Activated gamma-delta T cell treated with Interleukin-2 at 50 U/mL for 16 hours (primary cell): Measurements from ENCODE around the gene NCAPD3.
A peak's percentile ranks its signal among the peaks of the same experiment; 100 is the strongest.
"Not testable (repeated sequence)": the region's sequence is repeated elsewhere in the genome, so short reads cannot be mapped to it uniquely, and the experiment has no call there.

Experiments
- DNase-seq: peaks from one replicate; pipeline ENCODE4 v3.0.0-alpha.2; 2020

NCAPD3 gene, protein sequence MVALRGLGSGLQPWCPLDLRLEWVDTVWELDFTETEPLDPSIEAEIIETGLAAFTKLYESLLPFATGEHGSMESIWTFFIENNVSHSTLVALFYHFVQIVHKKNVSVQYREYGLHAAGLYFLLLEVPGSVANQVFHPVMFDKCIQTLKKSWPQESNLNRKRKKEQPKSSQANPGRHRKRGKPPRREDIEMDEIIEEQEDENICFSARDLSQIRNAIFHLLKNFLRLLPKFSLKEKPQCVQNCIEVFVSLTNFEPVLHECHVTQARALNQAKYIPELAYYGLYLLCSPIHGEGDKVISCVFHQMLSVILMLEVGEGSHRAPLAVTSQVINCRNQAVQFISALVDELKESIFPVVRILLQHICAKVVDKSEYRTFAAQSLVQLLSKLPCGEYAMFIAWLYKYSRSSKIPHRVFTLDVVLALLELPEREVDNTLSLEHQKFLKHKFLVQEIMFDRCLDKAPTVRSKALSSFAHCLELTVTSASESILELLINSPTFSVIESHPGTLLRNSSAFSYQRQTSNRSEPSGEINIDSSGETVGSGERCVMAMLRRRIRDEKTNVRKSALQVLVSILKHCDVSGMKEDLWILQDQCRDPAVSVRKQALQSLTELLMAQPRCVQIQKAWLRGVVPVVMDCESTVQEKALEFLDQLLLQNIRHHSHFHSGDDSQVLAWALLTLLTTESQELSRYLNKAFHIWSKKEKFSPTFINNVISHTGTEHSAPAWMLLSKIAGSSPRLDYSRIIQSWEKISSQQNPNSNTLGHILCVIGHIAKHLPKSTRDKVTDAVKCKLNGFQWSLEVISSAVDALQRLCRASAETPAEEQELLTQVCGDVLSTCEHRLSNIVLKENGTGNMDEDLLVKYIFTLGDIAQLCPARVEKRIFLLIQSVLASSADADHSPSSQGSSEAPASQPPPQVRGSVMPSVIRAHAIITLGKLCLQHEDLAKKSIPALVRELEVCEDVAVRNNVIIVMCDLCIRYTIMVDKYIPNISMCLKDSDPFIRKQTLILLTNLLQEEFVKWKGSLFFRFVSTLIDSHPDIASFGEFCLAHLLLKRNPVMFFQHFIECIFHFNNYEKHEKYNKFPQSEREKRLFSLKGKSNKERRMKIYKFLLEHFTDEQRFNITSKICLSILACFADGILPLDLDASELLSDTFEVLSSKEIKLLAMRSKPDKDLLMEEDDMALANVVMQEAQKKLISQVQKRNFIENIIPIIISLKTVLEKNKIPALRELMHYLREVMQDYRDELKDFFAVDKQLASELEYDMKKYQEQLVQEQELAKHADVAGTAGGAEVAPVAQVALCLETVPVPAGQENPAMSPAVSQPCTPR (N-terminal part only)

DNA sequence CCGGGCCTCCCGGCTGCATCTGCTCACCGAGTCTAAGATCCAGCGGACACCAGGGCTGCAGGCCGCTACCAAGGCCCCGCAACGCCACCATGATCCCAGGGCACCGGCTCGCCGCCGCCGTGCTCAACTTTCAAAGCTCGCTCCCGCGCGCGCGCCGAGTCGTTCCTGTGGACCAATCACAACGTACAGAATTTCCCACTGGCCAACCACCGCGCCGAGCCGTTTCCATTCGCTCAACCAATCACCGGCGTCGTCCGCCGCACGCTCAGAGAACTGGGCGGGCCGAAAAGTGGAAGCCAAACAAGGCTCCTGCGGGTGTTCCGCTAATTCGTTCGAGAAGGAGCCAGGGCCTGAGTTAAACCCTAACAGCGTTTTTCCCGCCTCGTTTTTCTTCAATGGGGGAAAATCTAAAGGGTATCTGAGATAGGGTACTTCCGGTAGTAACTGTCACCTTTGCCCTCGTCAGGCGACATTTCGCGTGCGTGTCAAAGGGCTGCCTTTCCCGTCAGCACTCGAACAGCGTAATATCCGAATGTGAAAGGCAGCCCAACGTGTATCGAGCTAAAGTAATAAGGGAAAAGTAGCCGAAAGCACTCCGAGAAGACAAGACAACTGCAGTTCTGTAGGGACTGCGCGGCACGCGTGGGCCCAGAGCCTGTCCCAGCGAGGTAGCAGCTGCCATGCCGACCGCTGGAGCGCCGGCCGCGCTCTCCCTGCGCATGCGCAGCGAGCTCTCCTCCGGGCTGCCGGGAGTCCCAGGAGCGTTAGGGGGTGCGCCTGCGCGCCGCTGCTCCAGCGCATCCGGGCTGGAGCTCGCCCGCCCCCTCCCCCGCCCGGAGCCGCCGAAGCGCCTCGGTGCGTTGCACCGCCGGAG lies at the start of gene NCAPD3, which contains the start of gene VPS26B:
TSS of gene NCAPD3 (minus strand) at position 132 of the 874 bp plus-strand sequence. CDS start at position 91, 41 bp downstream.
TSS of gene VPS26B (plus strand) at position 836 of the 874 bp plus-strand sequence. CDS start 452 bp downstream, outside the sequence.
- DNase-seq: peak; percentile 94

DNA sequence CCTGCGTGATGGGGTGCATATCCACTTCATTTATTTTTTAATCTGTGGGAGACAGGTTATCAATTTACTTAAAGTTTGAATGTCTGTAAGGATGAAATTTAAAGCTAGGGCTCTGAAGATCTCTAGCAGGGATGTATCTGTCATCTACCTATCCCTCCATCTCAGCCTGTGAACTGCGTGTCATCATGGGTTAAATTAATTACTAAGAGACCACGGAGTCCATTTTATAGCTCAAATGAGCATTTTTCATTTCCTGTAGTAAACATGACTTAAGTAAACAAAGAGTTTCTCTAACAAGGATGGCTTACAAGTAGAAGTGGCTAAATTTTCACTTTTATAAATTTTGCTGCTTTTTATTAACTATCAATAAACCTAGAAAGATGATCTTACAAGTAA lies 49.5 kb upstream of the NCAPD3 start:
- DNase-seq: no peak

DNA sequence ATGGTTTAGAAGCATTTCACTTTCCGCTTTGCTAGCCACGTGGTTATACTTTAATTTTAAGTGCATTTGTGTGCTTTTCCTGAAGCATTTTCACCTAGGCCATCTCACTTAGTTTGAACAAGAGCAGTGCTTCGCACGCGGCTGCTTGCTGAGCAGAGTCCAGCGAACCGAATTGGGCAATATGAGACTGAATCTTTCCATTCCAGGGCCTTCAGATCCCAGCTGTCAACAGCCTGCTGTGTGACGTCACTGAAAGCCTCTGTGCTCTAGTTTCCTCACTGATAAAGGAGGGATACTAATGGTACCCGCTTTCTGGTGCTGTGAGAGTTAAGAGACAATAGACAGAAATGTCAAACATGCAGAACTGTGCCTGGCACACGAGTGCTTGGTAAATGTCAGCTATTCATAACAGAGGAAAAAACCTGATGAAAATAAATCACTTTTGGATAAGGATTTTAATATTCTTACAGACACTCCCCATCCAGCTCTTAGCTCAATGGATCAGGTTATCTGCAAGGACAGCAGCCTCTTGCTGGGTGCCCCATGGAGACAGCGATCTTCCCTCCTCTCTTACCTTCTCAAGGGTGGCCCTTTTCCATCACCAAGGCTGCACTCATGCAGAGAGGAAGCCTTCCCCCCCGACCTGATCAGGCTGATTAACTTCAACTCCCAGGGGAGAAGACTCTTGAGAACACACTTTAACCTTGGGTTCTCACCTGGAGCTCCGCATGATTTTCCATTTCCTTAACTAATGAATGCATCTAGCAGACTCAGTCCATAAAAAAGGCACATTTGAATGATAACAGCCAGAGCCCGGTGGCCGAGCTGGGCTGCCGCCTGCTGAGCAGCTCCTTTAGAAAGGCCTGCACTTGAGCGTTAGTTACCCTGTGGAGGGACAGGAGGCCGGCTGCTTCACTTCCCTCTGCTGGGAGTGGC lies 48.9 kb upstream of the NCAPD3 start:
- DNase-seq: no peak

DNA sequence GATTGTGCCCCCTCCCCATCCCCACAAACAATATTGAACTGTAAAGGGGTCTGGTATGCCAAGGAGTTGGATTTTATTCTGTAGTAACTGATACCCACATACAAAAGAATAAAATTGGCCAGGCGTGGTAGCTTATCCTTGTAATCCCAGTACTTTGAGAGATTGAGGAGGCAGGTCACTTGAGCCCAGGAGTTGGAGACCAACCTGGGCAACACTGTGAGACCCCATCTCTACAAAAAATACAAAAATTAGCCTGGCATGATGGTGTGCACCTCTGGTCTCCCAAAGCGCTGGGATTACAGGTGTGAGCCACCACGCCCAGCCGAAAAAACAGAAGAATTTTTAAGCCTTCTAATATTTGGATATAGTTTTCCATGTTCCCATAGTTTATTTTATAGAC lies 48.2 kb upstream of the NCAPD3 start:
- no peak for DNase-seq

DNA sequence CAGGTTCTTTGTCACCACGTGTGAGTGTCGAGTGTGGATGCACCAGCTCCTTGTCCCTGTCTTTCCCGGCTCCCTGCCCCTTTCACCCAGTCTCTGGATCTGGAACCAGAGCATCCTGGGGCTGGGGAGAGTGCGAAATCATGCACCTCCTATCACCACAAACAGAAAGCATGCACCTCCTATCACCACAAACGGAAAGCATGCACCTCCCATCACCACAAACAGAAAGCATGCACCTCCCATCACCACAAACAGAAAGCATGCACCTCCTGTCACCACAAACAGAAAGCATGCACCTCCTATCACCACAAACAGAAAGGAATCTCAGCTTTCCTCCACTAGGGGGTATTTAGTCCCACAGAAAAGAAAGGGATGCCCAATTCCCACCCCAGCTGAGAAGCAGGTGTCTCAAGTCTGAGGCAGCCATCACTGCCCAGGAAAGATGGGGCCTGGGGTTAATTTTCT lies 46.5 kb upstream of the NCAPD3 start:
- DNase-seq: no peak

DNA sequence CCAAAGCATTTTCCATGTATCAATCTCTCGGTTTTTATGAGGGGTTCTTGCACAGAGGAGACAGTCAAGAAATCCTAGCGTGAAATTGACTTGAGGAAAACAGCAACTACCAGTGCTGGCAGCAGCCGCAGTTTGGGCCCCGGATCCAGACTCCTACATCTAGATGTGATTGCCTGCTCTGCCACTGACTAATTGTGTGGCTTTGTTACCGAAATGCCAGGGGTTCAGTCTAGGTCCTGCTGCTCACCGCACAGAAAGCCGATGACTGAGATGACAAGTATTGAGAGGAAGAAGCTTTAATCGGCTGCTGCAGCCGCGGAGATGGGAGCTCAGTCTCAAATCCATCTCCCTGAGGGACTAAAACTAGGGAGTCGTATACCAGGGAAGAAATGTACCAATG lies 44.2 kb upstream of the NCAPD3 start:
- DNase-seq: no peak

DNA sequence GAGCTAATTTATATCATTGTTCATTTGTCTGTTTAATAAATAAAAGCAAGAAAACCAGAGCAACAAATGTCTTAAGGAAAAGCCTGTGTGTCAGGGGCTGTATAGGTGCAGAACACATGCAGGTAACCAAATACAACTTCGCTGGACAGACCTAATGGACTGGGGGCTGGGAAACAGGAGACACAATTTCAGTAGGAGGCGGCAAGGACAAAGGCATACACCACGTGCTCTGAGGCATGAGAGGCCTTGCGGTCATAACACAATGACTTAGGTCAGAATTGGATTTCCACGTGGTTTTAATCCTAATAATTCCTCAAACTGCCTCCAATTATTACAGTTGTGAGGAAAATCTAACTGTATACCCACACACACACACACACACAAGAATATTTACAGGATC lies 43.7 kb upstream of the NCAPD3 start:
- DNase-seq: no peak

DNA sequence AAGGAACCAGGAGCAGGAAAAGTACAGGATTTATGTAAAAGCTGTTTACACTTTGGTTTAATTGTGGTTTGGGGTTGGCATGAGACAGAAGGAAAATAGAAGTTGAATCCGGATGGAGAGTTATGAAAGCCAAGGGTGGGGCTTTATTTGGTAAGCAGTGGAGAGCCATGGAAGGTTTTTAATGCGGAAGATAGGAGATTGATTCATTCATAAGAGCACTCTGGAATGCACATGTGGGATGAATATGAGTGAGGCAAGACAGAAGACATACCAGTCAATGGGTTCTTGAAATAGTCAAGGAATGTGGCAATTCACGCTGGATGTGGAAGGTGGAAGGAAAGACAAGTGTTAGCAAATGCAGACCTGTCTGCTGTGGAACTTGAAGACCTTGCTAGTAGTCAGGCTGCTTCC lies 43.1 kb upstream of the NCAPD3 start:
- no peak for DNase-seq

DNA sequence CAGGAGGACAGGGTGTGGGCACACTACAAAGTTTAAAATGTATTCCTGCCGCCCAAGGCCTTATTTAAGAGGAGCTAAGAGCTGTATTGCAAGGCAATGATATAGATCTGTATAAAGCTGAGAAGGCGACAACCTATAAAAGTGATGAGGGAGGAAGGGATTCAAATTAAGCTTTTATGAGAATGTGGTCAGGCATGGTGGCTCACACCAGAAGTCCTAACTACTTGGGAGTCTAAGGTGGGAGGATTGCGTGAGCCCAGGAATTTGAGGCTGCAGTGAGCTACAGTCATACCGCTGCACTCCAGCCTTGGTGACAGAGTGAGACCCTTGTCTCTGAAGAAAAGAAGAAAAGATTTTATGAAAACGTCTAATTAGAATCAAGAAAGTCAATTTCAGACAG lies 42.7 kb upstream of the NCAPD3 start:
- DNase-seq: no peak

DNA sequence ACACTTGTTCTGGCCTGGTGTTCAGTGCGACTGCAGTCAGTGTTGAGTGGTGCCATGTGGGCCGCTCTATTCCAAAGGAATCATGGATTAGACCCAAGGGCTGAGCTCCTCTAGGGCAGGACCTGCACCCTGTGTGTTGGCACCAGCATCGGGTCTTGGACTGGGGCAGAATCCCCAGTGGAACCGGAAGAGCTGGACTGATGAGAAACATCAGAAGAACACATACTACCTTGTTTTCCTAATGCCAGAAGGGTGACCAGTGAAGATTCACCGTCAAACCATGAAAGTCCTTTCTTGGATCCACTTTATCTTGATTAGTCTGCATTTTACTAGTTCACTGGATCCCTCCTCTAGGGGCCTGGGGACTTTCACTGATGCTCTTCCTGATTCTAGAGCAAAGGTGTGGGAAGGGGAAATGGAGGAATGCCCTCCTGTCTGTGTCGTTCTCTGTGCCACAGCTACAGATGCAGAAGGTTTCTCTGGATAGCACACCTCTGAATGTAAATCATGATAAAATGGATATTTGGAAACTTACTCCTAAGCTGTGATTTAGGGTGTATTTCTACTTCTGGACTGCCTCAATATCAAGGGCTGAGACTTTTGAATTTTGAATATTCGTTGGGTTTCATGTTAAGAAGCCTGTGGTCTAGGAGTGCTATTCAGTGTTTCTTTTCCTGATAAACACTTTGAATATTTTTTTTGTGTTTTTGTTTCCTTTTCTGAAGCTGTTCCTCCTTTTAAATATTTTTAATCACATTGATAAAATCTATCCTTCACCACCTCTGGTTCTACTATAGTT lies 41.4 kb upstream of the NCAPD3 start:
- no peak for DNase-seq

DNA sequence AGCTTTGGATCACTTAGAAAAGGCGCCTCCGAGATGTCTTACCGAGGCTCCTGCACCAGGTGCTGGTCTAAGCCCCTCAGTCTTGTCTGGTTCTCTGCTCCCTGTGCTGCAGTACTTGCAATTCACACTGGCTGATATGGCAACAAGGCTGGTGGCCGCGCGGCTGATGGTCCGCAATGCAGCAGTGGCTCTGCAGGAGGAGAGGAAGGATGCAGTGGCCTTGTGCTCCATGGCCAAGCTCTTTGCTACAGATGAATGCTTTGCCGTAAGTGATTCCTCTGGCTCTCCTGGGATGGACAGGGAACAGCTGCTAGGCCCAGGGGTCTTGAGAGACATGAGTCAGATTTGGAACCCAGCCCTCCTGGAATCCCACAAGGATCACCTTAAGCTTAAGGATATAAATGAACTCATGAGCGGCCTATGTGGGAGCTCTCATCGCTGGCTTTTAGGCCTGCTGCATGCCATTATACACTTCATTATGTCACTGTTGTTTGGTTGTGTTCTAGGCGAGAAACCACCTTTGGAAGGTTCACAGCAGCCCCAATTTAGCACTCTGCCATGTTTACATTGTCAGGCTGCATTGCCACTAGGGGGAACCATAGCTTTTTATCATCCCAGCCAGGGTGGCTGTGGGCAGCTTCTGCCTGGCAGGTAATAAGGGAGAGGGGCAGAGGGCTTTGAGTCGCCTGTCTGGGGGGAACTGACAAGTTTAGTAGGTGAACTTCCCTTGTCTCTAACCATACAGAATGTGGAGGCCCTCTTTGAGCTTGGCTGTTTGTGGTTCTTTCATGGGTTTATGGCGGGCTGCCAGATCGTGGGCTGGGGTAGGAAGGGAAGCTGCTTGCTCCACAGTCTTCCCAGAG lies 38.1 kb upstream of the NCAPD3 start:
- peak; percentile 29 for DNase-seq

DNA sequence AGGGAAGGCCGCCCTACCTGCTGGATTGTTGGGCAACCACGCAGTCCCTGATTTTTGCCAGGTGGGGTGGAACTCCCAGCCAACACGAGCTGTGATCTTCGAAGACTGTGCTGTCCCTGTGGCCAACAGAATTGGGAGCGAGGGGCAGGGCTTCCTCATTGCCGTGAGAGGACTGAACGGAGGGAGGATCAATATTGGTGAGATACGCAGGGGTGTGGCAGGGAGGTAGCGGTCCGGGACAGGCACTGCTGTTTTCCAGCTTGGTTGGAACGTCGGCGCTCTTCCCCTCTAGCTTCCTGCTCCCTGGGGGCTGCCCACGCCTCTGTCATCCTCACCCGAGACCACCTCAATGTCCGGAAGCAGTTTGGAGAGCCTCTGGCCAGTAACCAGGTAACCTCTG lies 37.2 kb upstream of the NCAPD3 start:
- no peak for DNase-seq

DNA sequence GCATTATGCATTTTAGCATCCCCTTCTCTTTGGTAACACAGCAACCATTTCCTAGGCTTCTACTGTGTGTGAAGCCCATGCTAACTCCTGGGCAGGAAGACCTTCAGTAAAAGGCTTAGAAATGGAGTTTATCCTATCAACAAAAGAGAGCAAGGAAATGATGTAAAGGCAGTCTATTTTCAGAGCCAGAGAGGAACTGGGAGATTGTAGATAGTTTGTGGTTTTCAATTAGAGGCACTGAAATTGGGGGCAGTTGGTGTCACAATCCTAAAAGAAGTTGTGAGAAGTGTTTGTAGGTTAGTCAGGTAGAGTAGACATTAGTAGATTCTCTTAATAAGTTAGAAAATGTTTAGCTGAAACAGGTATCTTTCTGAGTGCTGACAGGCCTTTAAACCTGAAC lies 36.7 kb upstream of the NCAPD3 start:
- no peak for DNase-seq

DNA sequence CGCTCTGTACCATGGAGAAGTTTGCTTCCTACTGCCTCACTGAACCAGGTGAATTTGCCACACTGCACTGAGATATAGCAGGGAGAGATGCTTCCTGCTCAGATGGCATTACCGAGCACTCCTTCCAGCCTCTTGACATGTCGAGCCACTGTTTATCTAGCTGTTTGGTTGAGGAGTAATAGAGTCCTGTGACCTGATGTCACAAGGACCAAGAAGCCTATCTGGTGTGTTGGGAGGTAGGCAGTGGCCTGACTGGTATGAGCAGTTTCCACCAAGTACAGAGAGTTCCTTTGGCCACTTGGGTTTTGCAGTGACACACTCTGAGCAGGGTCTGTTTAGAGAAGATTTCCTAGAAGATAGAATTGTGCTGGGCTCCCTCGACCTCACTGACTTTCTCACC lies 34.8 kb upstream of the NCAPD3 start:
- DNase-seq: no peak

DNA sequence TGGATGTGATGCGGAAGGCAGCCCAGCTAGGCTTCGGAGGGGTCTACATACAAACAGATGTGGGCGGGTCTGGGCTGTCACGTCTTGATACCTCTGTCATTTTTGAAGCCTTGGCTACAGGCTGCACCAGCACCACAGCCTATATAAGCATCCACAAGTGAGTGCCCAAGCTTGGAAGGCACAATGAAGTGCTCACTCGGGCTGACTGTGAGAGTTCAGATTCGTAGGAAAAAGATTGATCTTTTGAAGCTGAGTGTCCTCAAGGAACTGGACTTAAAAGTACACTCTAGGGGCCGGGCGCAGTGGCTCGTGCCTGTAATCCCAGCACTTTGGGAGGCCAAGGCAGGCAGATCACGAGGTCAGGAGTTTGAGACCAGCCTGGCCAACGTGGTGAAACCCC lies 33.3 kb upstream of the NCAPD3 start:
- no peak for DNase-seq

DNA sequence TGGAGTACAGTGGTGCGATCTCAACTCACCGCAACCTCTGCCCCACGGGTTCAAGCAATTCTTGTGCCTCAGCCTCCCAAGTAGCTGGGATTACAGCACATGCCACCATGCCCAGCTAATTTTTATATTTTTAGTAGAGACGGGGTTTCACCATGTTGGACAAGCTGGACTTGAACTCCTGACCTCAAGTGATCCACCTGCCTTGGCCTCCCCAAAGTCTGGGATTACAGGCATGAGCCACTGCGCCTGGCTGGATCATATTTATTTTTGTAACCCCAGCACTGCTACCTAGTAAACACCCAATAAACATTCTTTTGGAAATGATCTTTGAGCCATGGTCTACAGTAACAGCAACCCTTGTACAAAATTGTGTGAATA lies 31.4 kb upstream of the NCAPD3 start:
- DNase-seq: not testable (repeated sequence)

DNA sequence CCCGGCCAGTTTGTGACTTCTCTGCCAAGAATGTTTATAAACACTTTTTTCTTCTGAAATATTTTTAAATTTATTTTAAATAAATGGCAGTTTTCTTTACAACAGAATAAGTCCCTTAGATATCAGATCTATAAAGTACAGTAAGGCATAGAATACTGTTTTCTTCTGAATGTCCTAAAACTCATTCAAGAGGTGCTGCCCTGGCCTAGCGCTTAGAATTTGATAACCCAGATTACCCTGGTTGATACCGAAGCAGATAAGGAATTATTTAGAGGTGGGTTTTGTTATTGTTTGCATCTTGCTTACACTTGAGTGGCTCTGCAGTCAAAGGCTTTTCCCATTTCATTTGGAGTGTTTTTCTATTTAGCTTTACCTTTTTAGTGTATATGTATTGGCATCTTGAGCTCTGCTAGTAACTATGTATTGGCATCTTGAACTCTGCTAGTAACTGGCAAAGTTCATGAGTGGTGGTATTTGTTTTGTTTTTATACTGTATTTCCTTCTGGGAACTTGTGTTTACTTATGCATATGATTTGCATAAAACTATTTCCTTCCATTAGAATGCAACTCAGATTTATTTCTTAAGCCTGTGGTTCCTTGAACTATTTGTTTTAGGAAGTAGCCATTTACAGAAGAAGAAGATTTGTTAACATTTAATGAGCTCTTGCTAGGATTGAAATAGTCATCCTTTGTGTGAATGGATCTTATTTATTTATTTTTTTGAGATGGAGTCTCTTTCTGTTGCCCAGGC lies 30.8 kb upstream of the NCAPD3 start:
- no peak for DNase-seq
